ENCODE results near the gene TLCD1.

TLCD1 gene

DNA sequence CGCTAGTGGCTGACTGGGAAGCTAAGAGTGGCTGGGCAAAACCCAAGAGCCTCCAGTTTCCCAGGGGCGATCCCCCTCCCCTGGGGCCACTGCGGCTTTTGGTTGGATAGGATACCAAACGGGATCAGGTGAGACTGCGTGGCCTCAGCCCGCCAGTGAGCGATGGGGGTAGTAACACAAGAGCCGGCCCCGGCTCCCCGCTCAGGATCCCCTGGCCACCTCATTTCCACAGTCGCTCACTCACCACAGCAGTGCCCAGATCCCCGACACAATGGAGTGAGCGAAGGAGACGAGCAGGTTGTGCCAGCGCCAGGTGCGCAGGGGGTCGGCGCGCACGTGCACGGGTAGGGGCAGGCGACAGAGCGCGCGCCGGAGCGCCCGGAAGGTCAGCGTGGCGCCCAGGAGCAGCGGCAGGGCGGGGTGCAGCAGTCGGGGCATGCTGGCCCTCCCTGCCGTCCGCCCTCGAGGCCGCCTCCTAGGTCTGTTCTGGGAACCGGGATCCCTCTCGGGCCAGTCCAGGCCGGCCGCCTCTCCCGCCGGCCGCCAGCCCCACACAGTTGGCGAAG, 290 bp downstream of the TLCD1 start (continued):
- TF ChIP-seq, protein P1, sequence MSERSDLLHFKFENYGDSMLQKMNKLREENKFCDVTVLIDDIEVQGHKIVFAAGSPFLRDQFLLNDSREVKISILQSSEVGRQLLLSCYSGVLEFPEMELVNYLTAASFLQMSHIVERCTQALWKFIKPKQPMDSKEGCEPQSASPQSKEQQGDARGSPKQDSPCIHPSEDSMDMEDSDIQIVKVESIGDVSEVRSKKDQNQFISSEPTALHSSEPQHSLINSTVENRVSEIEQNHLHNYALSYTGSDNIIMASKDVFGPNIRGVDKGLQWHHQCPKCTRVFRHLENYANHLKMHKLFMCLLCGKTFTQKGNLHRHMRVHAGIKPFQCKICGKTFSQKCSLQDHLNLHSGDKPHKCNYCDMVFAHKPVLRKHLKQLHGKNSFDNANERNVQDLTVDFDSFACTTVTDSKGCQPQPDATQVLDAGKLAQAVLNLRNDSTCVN (tag by site-specific recombination; optimal IDR thresholded peaks at IDR 0.05) = peak; percentile 98
- TF ChIP-seq ZNF76 (tag by site-specific recombination; IDR thresholded peaks at IDR 0.05; ENCODE audit: borderline replicate concordance, low read depth) (peak; percentile 97), ZNF391 (tag by site-specific recombination; IDR thresholded peaks at IDR 0.05; ENCODE audit: borderline replicate concordance, low read depth) (peak; percentile 61; the same call in 1 of the 2 replicates), ZNF16 (tag by site-specific recombination; IDR thresholded peaks at IDR 0.05; ENCODE audit: low read depth) (no peak), ZNF248 (tag by site-specific recombination; IDR thresholded peaks at IDR 0.05) (no peak), ZNF394 (tag by site-specific recombination; IDR thresholded peaks at IDR 0.05; ENCODE audit: borderline replicate concordance) (no peak), HOXA7 (CRISPR knock-in tag; IDR thresholded peaks at IDR 0.05; ENCODE audit: borderline replicate concordance) (no peak), ZNF132 (tag by site-specific recombination; IDR thresholded peaks at IDR 0.05; ENCODE audit: borderline replicate concordance) (no peak), ZNF621 (tag by site-specific recombination; IDR thresholded peaks at IDR 0.05) (no peak), ZNF23 (tag by site-specific recombination; IDR thresholded peaks at IDR 0.05; ENCODE audit: borderline replicate concordance) (no peak), ZFP69B (tag by site-specific recombination; IDR thresholded peaks at IDR 0.05) (peak; percentile 16), TCF7L2 (IDR thresholded peaks at IDR 0.05; ENCODE audit: borderline replicate concordance, low read depth, low read length) (no peak), ZNF354C (tag by site-specific recombination; IDR thresholded peaks at IDR 0.05; ENCODE audit: borderline replicate concordance, low read depth) (no peak), KLF7 (tag by site-specific recombination; IDR thresholded peaks at IDR 0.05; ENCODE audit: borderline replicate concordance) (peak; percentile 35; the same call in 1 of the 2 replicates), KLF16 (tag by site-specific recombination; IDR thresholded peaks at IDR 0.05) (peak; percentile 12; the same call in 1 of the 2 replicates), ZNF791 (tag by site-specific recombination; IDR thresholded peaks at IDR 0.05) (no peak), ZNF544 (tag by site-specific recombination; IDR thresholded peaks at IDR 0.05) (no peak), ZNF112 (tag by site-specific recombination; IDR thresholded peaks at IDR 0.05) (no peak), ZNF266 (tag by site-specific recombination; IDR thresholded peaks at IDR 0.05; ENCODE audit: low read depth) (no peak)
- TF ChIP-seq, protein P2, sequence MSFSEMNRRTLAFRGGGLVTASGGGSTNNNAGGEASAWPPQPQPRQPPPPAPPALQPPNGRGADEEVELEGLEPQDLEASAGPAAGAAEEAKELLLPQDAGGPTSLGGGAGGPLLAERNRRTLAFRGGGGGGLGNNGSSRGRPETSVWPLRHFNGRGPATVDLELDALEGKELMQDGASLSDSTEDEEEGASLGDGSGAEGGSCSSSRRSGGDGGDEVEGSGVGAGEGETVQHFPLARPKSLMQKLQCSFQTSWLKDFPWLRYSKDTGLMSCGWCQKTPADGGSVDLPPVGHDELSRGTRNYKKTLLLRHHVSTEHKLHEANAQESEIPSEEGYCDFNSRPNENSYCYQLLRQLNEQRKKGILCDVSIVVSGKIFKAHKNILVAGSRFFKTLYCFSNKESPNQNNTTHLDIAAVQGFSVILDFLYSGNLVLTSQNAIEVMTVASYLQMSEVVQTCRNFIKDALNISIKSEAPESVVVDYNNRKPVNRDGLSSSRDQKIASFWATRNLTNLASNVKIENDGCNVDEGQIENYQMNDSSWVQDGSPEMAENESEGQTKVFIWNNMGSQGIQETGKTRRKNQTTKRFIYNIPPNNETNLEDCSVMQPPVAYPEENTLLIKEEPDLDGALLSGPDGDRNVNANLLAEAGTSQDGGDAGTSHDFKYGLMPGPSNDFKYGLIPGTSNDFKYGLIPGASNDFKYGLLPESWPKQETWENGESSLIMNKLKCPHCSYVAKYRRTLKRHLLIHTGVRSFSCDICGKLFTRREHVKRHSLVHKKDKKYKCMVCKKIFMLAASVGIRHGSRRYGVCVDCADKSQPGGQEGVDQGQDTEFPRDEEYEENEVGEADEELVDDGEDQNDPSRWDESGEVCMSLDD (tag by site-specific recombination; IDR thresholded peaks at IDR 0.05) = no peak
- TF ChIP-seq, protein P3, sequence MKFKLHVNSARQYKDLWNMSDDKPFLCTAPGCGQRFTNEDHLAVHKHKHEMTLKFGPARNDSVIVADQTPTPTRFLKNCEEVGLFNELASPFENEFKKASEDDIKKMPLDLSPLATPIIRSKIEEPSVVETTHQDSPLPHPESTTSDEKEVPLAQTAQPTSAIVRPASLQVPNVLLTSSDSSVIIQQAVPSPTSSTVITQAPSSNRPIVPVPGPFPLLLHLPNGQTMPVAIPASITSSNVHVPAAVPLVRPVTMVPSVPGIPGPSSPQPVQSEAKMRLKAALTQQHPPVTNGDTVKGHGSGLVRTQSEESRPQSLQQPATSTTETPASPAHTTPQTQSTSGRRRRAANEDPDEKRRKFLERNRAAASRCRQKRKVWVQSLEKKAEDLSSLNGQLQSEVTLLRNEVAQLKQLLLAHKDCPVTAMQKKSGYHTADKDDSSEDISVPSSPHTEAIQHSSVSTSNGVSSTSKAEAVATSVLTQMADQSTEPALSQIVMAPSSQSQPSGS (tag by site-specific recombination; IDR thresholded peaks at IDR 0.05; ENCODE audit: low read depth) = no peak
- TF ChIP-seq, protein P4, sequence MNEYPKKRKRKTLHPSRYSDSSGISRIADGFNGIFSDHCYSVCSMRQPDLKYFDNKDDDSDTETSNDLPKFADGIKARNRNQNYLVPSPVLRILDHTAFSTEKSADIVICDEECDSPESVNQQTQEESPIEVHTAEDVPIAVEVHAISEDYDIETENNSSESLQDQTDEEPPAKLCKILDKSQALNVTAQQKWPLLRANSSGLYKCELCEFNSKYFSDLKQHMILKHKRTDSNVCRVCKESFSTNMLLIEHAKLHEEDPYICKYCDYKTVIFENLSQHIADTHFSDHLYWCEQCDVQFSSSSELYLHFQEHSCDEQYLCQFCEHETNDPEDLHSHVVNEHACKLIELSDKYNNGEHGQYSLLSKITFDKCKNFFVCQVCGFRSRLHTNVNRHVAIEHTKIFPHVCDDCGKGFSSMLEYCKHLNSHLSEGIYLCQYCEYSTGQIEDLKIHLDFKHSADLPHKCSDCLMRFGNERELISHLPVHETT (tag by site-specific recombination; IDR thresholded peaks at IDR 0.05) = 0 out of 2 replicates have a peak, but pooled peaks have one; percentile 7
- TF ChIP-seq, protein P5, sequence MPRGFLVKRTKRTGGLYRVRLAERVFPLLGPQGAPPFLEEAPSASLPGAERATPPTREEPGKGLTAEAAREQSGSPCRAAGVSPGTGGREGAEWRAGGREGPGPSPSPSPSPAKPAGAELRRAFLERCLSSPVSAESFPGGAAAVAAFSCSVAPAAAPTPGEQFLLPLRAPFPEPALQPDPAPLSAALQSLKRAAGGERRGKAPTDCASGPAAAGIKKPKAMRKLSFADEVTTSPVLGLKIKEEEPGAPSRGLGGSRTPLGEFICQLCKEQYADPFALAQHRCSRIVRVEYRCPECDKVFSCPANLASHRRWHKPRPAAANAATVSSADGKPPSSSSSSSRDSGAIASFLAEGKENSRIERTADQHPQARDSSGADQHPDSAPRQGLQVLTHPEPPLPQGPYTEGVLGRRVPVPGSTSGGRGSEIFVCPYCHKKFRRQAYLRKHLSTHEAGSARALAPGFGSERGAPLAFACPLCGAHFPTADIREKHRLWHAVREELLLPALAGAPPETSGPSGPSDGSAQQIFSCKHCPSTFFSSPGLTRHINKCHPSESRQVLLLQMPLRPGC (tag by site-specific recombination; IDR thresholded peaks at IDR 0.05) = no peak; the same call in 1 of the 2 replicates
- TF ChIP-seq, protein P6, sequence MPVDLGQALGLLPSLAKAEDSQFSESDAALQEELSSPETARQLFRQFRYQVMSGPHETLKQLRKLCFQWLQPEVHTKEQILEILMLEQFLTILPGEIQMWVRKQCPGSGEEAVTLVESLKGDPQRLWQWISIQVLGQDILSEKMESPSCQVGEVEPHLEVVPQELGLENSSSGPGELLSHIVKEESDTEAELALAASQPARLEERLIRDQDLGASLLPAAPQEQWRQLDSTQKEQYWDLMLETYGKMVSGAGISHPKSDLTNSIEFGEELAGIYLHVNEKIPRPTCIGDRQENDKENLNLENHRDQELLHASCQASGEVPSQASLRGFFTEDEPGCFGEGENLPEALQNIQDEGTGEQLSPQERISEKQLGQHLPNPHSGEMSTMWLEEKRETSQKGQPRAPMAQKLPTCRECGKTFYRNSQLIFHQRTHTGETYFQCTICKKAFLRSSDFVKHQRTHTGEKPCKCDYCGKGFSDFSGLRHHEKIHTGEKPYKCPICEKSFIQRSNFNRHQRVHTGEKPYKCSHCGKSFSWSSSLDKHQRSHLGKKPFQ (tag by site-specific recombination; IDR thresholded peaks at IDR 0.05) = no peak
- TF ChIP-seq, protein P7, sequence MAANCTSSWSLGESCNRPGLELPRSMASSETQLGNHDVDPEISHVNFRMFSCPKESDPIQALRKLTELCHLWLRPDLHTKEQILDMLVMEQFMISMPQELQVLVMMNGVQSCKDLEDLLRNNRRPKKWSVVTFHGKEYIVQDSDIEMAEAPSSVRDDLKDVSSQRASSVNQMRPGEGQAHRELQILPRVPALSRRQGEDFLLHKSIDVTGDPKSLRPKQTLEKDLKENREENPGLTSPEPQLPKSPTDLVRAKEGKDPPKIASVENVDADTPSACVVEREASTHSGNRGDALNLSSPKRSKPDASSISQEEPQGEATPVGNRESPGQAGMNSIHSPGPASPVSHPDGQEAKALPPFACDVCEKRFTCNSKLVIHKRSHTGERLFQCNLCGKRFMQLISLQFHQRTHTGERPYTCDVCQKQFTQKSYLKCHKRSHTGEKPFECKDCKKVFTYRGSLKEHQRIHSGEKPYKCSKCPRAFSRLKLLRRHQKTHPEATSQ (tag by site-specific recombination; IDR thresholded peaks at IDR 0.05) = peak; percentile 93
- TF ChIP-seq, protein P8, sequence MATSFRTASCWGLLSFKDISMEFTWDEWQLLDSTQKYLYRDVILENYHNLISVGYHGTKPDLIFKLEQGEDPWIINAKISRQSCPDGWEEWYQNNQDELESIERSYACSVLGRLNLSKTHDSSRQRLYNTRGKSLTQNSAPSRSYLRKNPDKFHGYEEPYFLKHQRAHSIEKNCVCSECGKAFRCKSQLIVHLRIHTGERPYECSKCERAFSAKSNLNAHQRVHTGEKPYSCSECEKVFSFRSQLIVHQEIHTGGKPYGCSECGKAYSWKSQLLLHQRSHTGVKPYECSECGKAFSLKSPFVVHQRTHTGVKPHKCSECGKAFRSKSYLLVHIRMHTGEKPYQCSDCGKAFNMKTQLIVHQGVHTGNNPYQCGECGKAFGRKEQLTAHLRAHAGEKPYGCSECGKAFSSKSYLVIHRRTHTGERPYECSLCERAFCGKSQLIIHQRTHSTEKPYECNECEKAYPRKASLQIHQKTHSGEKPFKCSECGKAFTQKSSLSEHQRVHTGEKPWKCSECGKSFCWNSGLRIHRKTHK (tag by site-specific recombination; IDR thresholded peaks at IDR 0.05) = no peak
